ENCODE measurements around the gene ATF7IP2. TPM values are rescaled to one million over a fixed set of nuclear protein-coding genes. Genes with fewer than 3 reads are reported as not detected.

The ATF7IP2 gene
- total RNA-seq, 1 donor from 2014 or later: 29.7 TPM

Other genes starting within 250 kb of the ATF7IP2 start
- 0.03 TPM for gene GRIN2A, start 203.6 kb upstream of the ATF7IP2 start, total RNA-seq
- gene EMP2, start 194.5 kb downstream of the ATF7IP2 start, total RNA-seq: 86.6 TPM